Memory B cell (primary cell): ENCODE measurements around the gene NUDT19.

Source experiments
- ATAC-seq: fragments of 150-1000 bp; cut with Tn5 transposase; 2 replicates; pipeline ENCODE4 v1.10.0; 2021; ENCODE audit warnings: low read depth, mild to moderate bottlenecking, moderate library complexity
- DNase-seq, 2 donors: peaks; one replicate each; pipeline ENCODE4 v3.0.0; 2022; ENCODE audit warnings: low spot score in 2 of 2
- H3K27ac Mint-ChIP-seq: one replicate; pipeline ENCODE4 v1.8.0; 2022; ENCODE audit warnings: mild to moderate bottlenecking, moderate library complexity, mixed read lengths
- H3K27me3 Mint-ChIP-seq: one replicate; pipeline ENCODE4 v1.8.0; 2022; ENCODE audit warnings: mixed read lengths
- H3K36me3 Mint-ChIP-seq: one replicate; pipeline ENCODE4 v1.8.0; 2022; ENCODE audit warnings: mild to moderate bottlenecking, mixed read lengths
- H3K4me1 Mint-ChIP-seq: one replicate; pipeline ENCODE4 v1.8.0; 2022; ENCODE audit warnings: mixed read lengths
- H3K4me3 Mint-ChIP-seq: one replicate; pipeline ENCODE4 v1.8.0; 2022; ENCODE audit warnings: mild to moderate bottlenecking, moderate library complexity, mixed read lengths
- H3K9me3 Mint-ChIP-seq: one replicate; pipeline ENCODE4 v1.8.0; 2022; ENCODE audit warnings: mixed read lengths

NUDT19 gene

DNA sequence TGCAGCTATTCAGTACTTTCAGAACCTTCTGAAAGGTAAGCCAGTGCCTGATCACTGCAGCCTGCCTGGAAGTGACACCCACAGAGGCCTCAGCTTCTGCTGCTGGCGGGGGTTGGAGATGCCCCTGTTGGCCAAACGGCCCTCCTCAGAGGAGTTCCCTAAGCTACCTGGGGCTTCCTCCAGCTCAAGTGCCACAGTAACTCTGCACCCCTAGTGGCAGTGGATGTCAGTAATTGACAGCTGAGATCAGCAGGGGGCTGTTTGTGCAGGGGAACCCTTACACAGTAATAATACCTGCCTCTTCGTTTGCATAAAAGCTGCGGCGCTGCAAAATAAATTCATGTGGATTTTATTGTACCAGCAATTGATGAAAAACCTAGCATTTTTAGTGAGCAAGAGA is 56.9 kb downstream of the NUDT19 start:
- peak; percentile 77 for ATAC-seq
- no peak for DNase-seq
- Mint-ChIP-seq H3K27ac (no peak overlapping the region), H3K36me3 (no peaks in the 10 kb centered on the region), H3K9me3 (no peaks in the 10 kb centered on the region), H3K27me3 (peaks cover 7% of the 10 kb centered on the region), H3K4me1 (no peaks in the 10 kb centered on the region), H3K4me3 (no peak overlapping the region)

- no peak for ATAC-seq
- DNase-seq: no peak
- Mint-ChIP-seq H3K4me3 (no peak overlapping the region), H3K27ac (no peak overlapping the region), H3K4me1 (no peaks in the 10 kb centered on the region), H3K36me3 (no peaks in the 10 kb centered on the region), H3K9me3 (no peaks in the 10 kb centered on the region), H3K27me3 (peaks cover 8% of the 10 kb centered on the region)
These were observed 57.3 kb downstream of the NUDT19 start for GRCh38 chr19:32748948-32749347.

- Mint-ChIP-seq H3K4me3 (no peak overlapping the region), H3K36me3 (no peaks in the 10 kb centered on the region), H3K4me1 (no peaks in the 10 kb centered on the region)
These were observed 57.7 kb downstream of the NUDT19 start for GRCh38 chr19:32749361-32749760.

GRCh38 chr19:32750441-32751055 is 58.9 kb downstream of the NUDT19 start:
- H3K9me3 Mint-ChIP-seq: no peaks in the 10 kb centered on the region
- H3K4me3 Mint-ChIP-seq: no peak overlapping the region
- no peak overlapping the region for H3K27ac Mint-ChIP-seq
- H3K36me3 Mint-ChIP-seq: no peaks in the 10 kb centered on the region
- no peak for ATAC-seq
- H3K27me3 Mint-ChIP-seq: peaks cover 11% of the 10 kb centered on the region
- no peak for DNase-seq
- H3K4me1 Mint-ChIP-seq: no peaks in the 10 kb centered on the region

More at GRCh38 chr19:32749361-32749760, 57.7 kb downstream of the NUDT19 start:
- Mint-ChIP-seq H3K9me3 (no peaks in the 10 kb centered on the region), H3K27ac (no peak overlapping the region), H3K27me3 (peaks cover 8% of the 10 kb centered on the region)
- DNase-seq: no peak
- ATAC-seq: no peak

GRCh38 chr19:32751066-32751465 is 59.4 kb downstream of the NUDT19 start:
- peaks cover 11% of the 10 kb centered on the region for H3K27me3 Mint-ChIP-seq
- no peaks in the 10 kb centered on the region for H3K4me1 Mint-ChIP-seq
- no peak overlapping the region for H3K4me3 Mint-ChIP-seq
- ATAC-seq (no peak), DNase-seq (no peak)
- H3K9me3 Mint-ChIP-seq: no peaks in the 10 kb centered on the region
- H3K27ac Mint-ChIP-seq: no peak overlapping the region
- H3K36me3 Mint-ChIP-seq: no peaks in the 10 kb centered on the region

DNA sequence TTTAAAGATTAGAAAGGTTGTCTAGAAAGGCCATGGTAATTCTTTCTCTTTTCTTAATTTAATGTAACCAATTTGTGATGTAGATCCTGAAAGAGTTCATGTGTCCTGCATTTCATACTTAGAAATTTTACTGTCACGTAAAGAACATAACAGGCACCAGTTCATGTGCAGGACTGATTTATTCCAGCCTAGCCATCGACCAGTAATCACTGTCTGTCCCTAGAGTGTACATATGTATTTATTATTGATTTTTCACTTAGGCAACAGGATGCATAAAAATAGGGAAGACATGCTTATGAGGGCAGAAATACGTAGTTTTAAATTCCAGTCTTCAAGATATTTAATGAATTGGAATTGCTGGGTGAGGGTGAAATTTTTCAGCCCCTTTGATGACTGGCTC is 65.6 kb downstream of the NUDT19 start:
- Mint-ChIP-seq H3K36me3 (peaks cover 7% of the 10 kb centered on the region), H3K27ac (no peak overlapping the region), H3K9me3 (peaks cover 7% of the 10 kb centered on the region), H3K4me1 (no peaks in the 10 kb centered on the region), H3K4me3 (no peak overlapping the region), H3K27me3 (peaks cover 11% of the 10 kb centered on the region)
- DNase-seq: no peak
- no peak for ATAC-seq
